IMR-90 (cell line): ENCODE results near the gene ZYG11A.

ENCODE experiments used
- BHLHE40 ChIP-seq: fragments of 150-350 bp; IDR thresholded peaks from 2 replicates; pipeline ENCODE4 v1.6.1; 2016; ENCODE audit warnings: mild to moderate bottlenecking, low read depth, low read length
- CHD1 ChIP-seq: IDR thresholded peaks from 2 replicates; pipeline ENCODE4 v1.6.1; 2012; ENCODE audit warnings: low read depth, low read length, improper control_type of control experiment
- CTCF ChIP-seq: conservative IDR thresholded peaks from 2 replicates; pipeline ENCODE4 v1.5.1; 2012; ENCODE audit warnings: mild to moderate bottlenecking, low read depth, low read length, improper control_type of control experiment
- ELK1 ChIP-seq: fragments of 150-350 bp; IDR thresholded peaks from 2 replicates; pipeline ENCODE4 v1.6.1; 2016; ENCODE audit warnings: low read depth, mild to moderate bottlenecking, low read length, moderate library complexity, borderline replicate concordance
- FOS ChIP-seq: fragments of 150-350 bp; IDR thresholded peaks from 2 replicates; pipeline ENCODE4 v1.6.1; 2016; ENCODE audit warnings: low read depth, low read length
- POLR2A ChIP-seq: IDR thresholded peaks from 2 replicates; pipeline ENCODE4 v1.6.1; 2012; ENCODE audit warnings: mild to moderate bottlenecking, low read depth, low read length
- RAD21 ChIP-seq: IDR thresholded peaks from 2 replicates; pipeline ENCODE4 v1.6.1; 2012; ENCODE audit warnings: low read length, improper control_type of control experiment
- RFX5 ChIP-seq: IDR thresholded peaks from 2 replicates; pipeline ENCODE4 v1.8.0; 2012; ENCODE audit warnings: low read depth, mild to moderate bottlenecking, low read length, moderate library complexity
- SMC3 ChIP-seq: fragments of 150-350 bp; IDR thresholded peaks from 2 replicates; pipeline ENCODE4 v1.6.1; 2016; ENCODE audit warnings: low read depth, mild to moderate bottlenecking, antibody characterized with exemption, low read length, moderate library complexity
- TF ChIP-seq, protein P1 (sequence below): fragments of 150-350 bp; IDR thresholded peaks from 2 replicates; pipeline ENCODE4 v1.6.1; 2017; ENCODE audit warnings: mild to moderate bottlenecking, antibody characterized with exemption, low read length, low read depth

- TF ChIP-seq, protein P1, sequence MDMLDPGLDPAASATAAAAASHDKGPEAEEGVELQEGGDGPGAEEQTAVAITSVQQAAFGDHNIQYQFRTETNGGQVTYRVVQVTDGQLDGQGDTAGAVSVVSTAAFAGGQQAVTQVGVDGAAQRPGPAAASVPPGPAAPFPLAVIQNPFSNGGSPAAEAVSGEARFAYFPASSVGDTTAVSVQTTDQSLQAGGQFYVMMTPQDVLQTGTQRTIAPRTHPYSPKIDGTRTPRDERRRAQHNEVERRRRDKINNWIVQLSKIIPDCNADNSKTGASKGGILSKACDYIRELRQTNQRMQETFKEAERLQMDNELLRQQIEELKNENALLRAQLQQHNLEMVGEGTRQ = no peak
- TF ChIP-seq CTCF (no peak), ELK1 (no peak), FOS (no peak), POLR2A (no peak), BHLHE40 (no peak), SMC3 (no peak), RFX5 (no peak), RAD21 (no peak), CHD1 (no peak)
Measured at GRCh38 chr1:52927212-52928014, 84.9 kb downstream of the ZYG11A start, which contains the start of gene SCP2.
